Measurements from ENCODE around the gene HERPUD1. TPM values are rescaled to one million over a fixed set of nuclear protein-coding genes. Genes with fewer than 3 reads are reported as not detected.

The HERPUD1 gene
- total RNA-seq, 2 experiments from 2014 or later, result 159 TPM

GRCh38 chr16:56950455-56950854 lies 18.5 kb downstream of the HERPUD1 start:
- Mint-ChIP-seq H3K27me3 (no peaks in the 10 kb centered on the region), H3K4me3 (no peak overlapping the region), H3K36me3 (peaks cover 8% of the 10 kb centered on the region), H3K9me3 (no peaks in the 10 kb centered on the region), H3K27ac (no peak overlapping the region), H3K4me1 (ENCODE audit: low read depth) (peaks cover 20% of the 10 kb centered on the region)
- no peak for DNase-seq
- POLR2A ChIA-PET, result interaction anchor here (0.6 kb wide), 1 partner anchor 13 kb away, joined by 4 read pairs; no protein-coding TSS in a partner anchor
- CTCF ChIA-PET, result interaction anchor here (0.6 to 7.8 kb wide), 14 partner anchors 9 to 167 kb away, joined by 3 to 81 read pairs (median 5); partner anchors contain the start of genes CETP and SLC12A3
- intact Hi-C loops (cut with micrococcal nuclease), result loop anchor here (5.0 kb wide), 1 partner anchor 158 kb away; no protein-coding TSS in a partner anchor

GRCh38 chr16:56950881-56951771 lies 19.2 kb downstream of the HERPUD1 start:
- Mint-ChIP-seq H3K27ac (no peak overlapping the region), H3K9me3 (no peaks in the 10 kb centered on the region), H3K36me3 (peaks cover 8% of the 10 kb centered on the region), H3K4me3 (no peak overlapping the region), H3K4me1 (ENCODE audit: low read depth) (peaks cover 19% of the 10 kb centered on the region), H3K27me3 (no peaks in the 10 kb centered on the region)
- POLR2A ChIA-PET, result interaction anchor here (0.6 kb wide), 1 partner anchor 14 kb away, joined by 4 read pairs; no protein-coding TSS in a partner anchor
- CTCF ChIA-PET, result interaction anchor here (0.6 to 7.8 kb wide), 20 partner anchors 8 to 168 kb away, joined by 3 to 81 read pairs (median 4); partner anchors contain the start of genes CETP and SLC12A3
- DNase-seq, result peak; percentile 77
- intact Hi-C loops (cut with micrococcal nuclease), result loop anchor here (1.0 to 5.0 kb wide), 2 partner anchors 84 to 159 kb away; no protein-coding TSS in a partner anchor

GRCh38 chr16:56953006-56953405 lies 21.1 kb downstream of the HERPUD1 start:
- no peak for DNase-seq
- no peaks in the 10 kb centered on the region for H3K36me3 Mint-ChIP-seq
- ChIA-PET POLR2A (no interaction called here), CTCF (interaction anchor here (1.4 to 7.8 kb wide), 4 partner anchors 11 to 85 kb away, joined by 3 to 81 read pairs (median 38); partner anchors contain the start of genes CETP and SLC12A3)
- peaks cover 13% of the 10 kb centered on the region for H3K4me1 Mint-ChIP-seq (ENCODE audit: low read depth)
- intact Hi-C loops (cut with micrococcal nuclease), result loop anchor here (5.0 kb wide), 1 partner anchor 161 kb away; no protein-coding TSS in a partner anchor
- H3K9me3 Mint-ChIP-seq, result no peaks in the 10 kb centered on the region
- no peak overlapping the region for H3K27ac Mint-ChIP-seq
- H3K27me3 Mint-ChIP-seq, result no peaks in the 10 kb centered on the region
- no peak overlapping the region for H3K4me3 Mint-ChIP-seq

GRCh38 chr16:56956076-56956475 lies 24.1 kb downstream of the HERPUD1 start:
- POLR2A ChIA-PET, result interaction anchor here (0.6 kb wide), 1 partner anchor 140 kb away, joined by 3 read pairs; no protein-coding TSS in a partner anchor
- H3K4me1 Mint-ChIP-seq (ENCODE audit: low read depth), result peaks cover 5% of the 10 kb centered on the region
- no peaks in the 10 kb centered on the region for H3K9me3 Mint-ChIP-seq
- no peak overlapping the region for H3K4me3 Mint-ChIP-seq
- H3K27ac Mint-ChIP-seq, result no peak overlapping the region
- DNase-seq, result no peak
- no peaks in the 10 kb centered on the region for H3K27me3 Mint-ChIP-seq
- no peaks in the 10 kb centered on the region for H3K36me3 Mint-ChIP-seq
- intact Hi-C loops (cut with micrococcal nuclease), result no loop called here
- CTCF ChIA-PET, result interaction anchor here (7.8 kb wide), 1 partner anchor 8 kb away, joined by 72 read pairs; the partner anchor contains the start of gene CETP

GRCh38 chr16:56956756-56957155 lies 24.8 kb downstream of the HERPUD1 start:
- no peak overlapping the region for H3K27ac Mint-ChIP-seq
- no peaks in the 10 kb centered on the region for H3K27me3 Mint-ChIP-seq
- H3K36me3 Mint-ChIP-seq, result no peaks in the 10 kb centered on the region
- ChIA-PET CTCF (interaction anchor here (7.8 kb wide), 1 partner anchor 7 kb away, joined by 72 read pairs; the partner anchor contains the start of gene CETP), POLR2A (interaction anchor here (0.6 kb wide), 1 partner anchor 139 kb away, joined by 3 read pairs; no protein-coding TSS in a partner anchor)
- DNase-seq, result peak; percentile 33
- no peaks in the 10 kb centered on the region for H3K4me1 Mint-ChIP-seq (ENCODE audit: low read depth)
- H3K4me3 Mint-ChIP-seq, result no peak overlapping the region
- H3K9me3 Mint-ChIP-seq, result no peaks in the 10 kb centered on the region
- intact Hi-C loops (cut with micrococcal nuclease), result no loop called here

- intact Hi-C loops (cut with micrococcal nuclease), result no loop called here
- Mint-ChIP-seq H3K36me3 (no peaks in the 10 kb centered on the region), H3K4me3 (no peak overlapping the region), H3K27me3 (no peaks in the 10 kb centered on the region), H3K9me3 (no peaks in the 10 kb centered on the region), H3K27ac (no peak overlapping the region), H3K4me1 (ENCODE audit: low read depth) (peaks cover 15% of the 10 kb centered on the region)
- POLR2A ChIA-PET, result no interaction called here
- no peak for DNase-seq
- CTCF ChIA-PET, result interaction anchor here (6.9 kb wide), 1 partner anchor 8 kb away, joined by 72 read pairs; no protein-coding TSS in a partner anchor
These were observed 28.8 kb downstream of the HERPUD1 start for GRCh38 chr16:56960681-56961281.

GRCh38 chr16:56961386-56961785 lies 29.4 kb downstream of the HERPUD1 start:
- ChIA-PET POLR2A (no interaction called here), CTCF (interaction anchor here (6.9 kb wide), 1 partner anchor 8 kb away, joined by 72 read pairs; no protein-coding TSS in a partner anchor)
- no peak overlapping the region for H3K4me3 Mint-ChIP-seq
- H3K9me3 Mint-ChIP-seq, result no peaks in the 10 kb centered on the region
- no peak overlapping the region for H3K27ac Mint-ChIP-seq
- H3K4me1 Mint-ChIP-seq (ENCODE audit: low read depth), result peaks cover 19% of the 10 kb centered on the region
- no peaks in the 10 kb centered on the region for H3K36me3 Mint-ChIP-seq
- no peak for DNase-seq
- no peaks in the 10 kb centered on the region for H3K27me3 Mint-ChIP-seq
- intact Hi-C loops (cut with micrococcal nuclease), result no loop called here

GRCh38 chr16:56961851-56962281 lies 29.9 kb downstream of the HERPUD1 start, which contains the start of gene CETP:
CETP (plus strand) TSS chr16:56961950; CDS start chr16:56961980, 30 bp downstream.
- Mint-ChIP-seq H3K27ac (no peak within 1 kb of the TSS), H3K36me3 (no peaks in the 10 kb centered on the region), H3K4me1 (ENCODE audit: low read depth) (peaks cover 19% of the 10 kb centered on the region), H3K4me3 (no peak within 1 kb of the TSS), H3K27me3 (no peaks in the 10 kb centered on the region), H3K9me3 (no peaks in the 10 kb centered on the region)
- intact Hi-C loops (cut with micrococcal nuclease), result no loop called here
- ChIA-PET POLR2A (interaction anchor here (0.9 kb wide), 1 partner anchor 27 kb away, joined by 3 read pairs; the partner anchor contains the start of gene NLRC5), CTCF (interaction anchor here (5.8 to 6.9 kb wide), 2 partner anchors 9 to 78 kb away, joined by 72 to 84 read pairs; no protein-coding TSS in a partner anchor)
- no peak for DNase-seq

GRCh38 chr16:56964243-56965148 lies 32.6 kb downstream of the HERPUD1 start:
- peaks cover 19% of the 10 kb centered on the region for H3K4me1 Mint-ChIP-seq (ENCODE audit: low read depth)
- CTCF ChIA-PET, result interaction anchor here (0.6 to 6.9 kb wide), 73 partner anchors 8 to 281 kb away, joined by 3 to 91 read pairs (median 6); partner anchors contain the start of genes ARL2BP, CPNE2, HERPUD1 and NLRC5

GRCh38 chr16:56965149-56966092 lies 33.5 kb downstream of the HERPUD1 start:
- POLR2A ChIA-PET, result interaction anchor here (0.9 to 1.0 kb wide), 2 partner anchors 24 to 76 kb away, joined by 3 to 4 read pairs; partner anchors contain the start of gene NLRC5
- H3K4me1 Mint-ChIP-seq (ENCODE audit: low read depth), result peaks cover 19% of the 10 kb centered on the region
- no peaks in the 10 kb centered on the region for H3K9me3 Mint-ChIP-seq
- peak overlapping the region; percentile 81 for H3K27ac Mint-ChIP-seq
- no peaks in the 10 kb centered on the region for H3K27me3 Mint-ChIP-seq
- CTCF ChIA-PET, result interaction anchor here (0.6 to 6.9 kb wide), 41 partner anchors 12 to 302 kb away, joined by 3 to 91 read pairs (median 7); partner anchors contain the start of genes ARL2BP, CPNE2 and NLRC5
- DNase-seq, result no peak
- no peaks in the 10 kb centered on the region for H3K36me3 Mint-ChIP-seq
- intact Hi-C loops (cut with micrococcal nuclease), result loop anchor here (2.0 kb wide), 2 partner anchors 23 to 49 kb away; partner anchors contain the start of gene NLRC5
- H3K4me3 Mint-ChIP-seq, result no peak overlapping the region

More at GRCh38 chr16:56964243-56965148, 32.6 kb downstream of the HERPUD1 start:
- H3K27ac Mint-ChIP-seq, result peak overlapping the region; percentile 11
- POLR2A ChIA-PET, result no interaction called here
- peak; percentile 97 for DNase-seq
- intact Hi-C loops (cut with micrococcal nuclease), result loop anchor here (1.0 to 2.0 kb wide), 5 partner anchors 24 to 204 kb away; partner anchors contain the start of gene NLRC5
- no peak overlapping the region for H3K4me3 Mint-ChIP-seq
- H3K27me3 Mint-ChIP-seq, result no peaks in the 10 kb centered on the region
- no peaks in the 10 kb centered on the region for H3K36me3 Mint-ChIP-seq
- no peaks in the 10 kb centered on the region for H3K9me3 Mint-ChIP-seq

Measured in activated CD4-positive, alpha-beta memory T cell treated with anti-CD3 and anti-CD28 coated beads for 36 hours (primary cell).